Limb (tissue), 2 donors: ENCODE results near the gene FHIP1A.

Source experiments
- DNase-seq, 2 donors: peaks; one replicate each; pipeline ENCODE4 v3.0.0-alpha.2; 2016; ENCODE audit errors: extremely low spot score in 2 of 2

Gene FHIP1A

GRCh38 chr4:151455212-151455611 lies 46.2 kb downstream of the FHIP1A start:
- no peak for DNase-seq

GRCh38 chr4:151458148-151458547 lies 49.2 kb downstream of the FHIP1A start:
- peak in 1 of 2 donors; percentile 28 for DNase-seq
